Measurements from ENCODE around the gene SNU13.
"Not testable (repeated sequence)": the region's sequence is repeated elsewhere in the genome, so short reads cannot be mapped to it uniquely, and the experiment has no call there.

Gene SNU13

DNA sequence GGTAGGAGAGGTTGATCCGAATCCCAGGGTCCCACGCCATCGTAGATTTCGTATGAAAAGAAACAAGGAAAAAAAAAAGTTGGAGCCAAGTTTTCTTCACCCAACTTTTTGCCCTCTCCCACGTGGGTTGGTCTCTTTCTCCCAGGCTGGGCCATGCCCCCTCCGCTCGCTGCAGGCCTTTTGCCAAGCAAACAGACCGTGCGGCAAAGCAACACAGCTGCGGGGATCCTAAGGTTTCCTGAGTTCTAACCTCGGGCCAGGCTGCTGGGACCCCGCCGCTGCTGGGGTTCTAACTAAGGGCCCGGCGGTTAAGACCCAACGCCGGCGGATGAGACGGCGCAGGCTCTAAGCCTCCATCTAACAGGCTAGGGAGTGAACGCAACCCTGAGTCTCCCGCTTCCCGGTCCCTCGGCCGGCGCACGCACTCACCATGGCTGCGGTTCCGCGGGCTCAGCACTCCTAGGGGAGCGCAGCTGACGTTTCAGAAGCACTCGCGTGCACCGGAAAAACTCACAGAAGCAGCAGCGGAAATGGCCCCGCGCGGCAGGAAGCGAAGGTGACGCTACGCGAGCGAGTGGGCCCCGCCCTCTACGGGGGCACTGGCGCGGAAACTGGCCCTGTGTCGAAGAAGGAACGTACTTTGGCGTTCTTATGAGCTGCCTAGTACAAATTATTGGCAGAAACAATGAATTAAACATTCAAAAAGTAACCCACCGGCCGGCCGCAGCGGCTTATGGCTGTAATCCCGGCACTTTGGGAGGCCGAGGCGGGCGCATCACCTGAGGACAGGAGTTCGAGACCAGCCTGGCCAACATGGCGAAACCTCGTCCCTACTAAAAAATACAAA is at the start of gene SNU13:
Gene SNU13, minus strand, starts transcription at position 503 of the 847 bp plus-strand sequence. Its CDS starts 71 bp downstream, at position 432.
- DNase-seq = peak; percentile 91 to 93

DNA sequence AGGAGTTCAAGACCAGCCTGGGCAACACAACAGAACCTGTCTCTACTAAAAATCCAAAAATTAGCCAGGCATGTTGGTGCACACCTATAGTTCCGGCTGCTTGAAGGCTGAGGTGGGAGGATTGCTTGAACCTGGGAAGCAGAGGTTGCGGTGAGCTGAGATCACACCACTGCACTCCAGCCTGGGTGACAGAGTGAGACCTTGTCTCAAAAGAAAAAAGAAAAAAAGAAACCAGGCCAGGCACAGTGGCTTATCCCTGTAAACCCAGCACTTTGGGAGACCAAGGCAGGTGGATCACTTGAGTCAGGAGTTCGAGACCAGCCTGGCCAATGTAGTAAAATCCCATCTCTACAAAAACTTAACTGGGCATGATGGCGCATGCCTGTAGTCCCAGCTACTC is 44.6 kb upstream of the SNU13 start:
- DNase-seq = not testable (repeated sequence)

- no peak for DNase-seq
Measured at GRCh38 chr22:41732096-41732772, 43.6 kb upstream of the SNU13 start.

DNA sequence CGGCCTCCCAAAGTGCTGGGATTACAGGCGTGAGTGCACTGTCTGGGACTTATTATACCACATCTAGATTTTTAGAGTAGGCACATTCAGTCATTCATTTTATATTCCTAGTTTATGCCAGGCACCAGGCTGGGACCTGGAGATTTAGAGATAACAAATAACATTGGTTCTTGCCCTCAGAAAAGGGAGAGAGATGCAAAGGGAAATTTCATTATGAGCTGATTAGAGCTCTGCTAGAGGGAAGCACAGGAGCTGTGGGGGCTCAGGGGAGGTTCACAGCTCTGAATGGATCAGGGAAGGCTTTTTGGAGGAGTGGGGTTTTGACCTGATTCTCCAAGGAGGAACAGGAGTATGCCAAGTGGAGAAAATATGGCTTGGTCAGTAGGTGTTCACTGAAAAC is 42.9 kb upstream of the SNU13 start:
- DNase-seq = no peak

DNA sequence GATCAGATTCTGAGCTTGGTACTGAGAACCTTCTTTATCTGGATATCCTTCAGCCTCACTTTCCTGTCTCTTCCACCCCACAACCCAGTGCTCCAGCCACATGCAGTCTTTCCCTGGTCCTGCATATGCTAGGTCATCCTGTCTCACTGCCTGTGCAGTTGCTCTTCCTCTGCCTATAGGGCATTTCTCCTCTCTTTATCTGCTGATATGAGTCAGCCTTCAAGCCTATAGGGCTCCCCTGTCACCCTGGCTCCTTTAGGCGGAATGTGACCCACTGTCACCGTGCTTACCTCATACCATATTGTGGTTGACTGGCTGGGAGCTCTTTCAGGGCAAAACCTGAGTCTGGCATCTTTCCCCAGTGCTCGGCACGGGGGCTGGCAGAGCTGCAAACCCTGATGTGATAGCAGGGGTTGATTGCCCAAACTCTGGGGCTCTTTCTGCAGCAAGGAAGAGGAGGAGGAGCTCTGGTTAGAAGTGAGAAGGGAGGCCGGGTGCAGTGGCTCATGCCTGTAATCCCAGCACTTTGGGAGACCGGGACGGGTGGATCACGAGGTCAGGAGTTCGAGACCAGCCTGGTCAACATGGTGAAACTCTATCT is 36.9 kb upstream of the SNU13 start:
- no peak for DNase-seq

DNA sequence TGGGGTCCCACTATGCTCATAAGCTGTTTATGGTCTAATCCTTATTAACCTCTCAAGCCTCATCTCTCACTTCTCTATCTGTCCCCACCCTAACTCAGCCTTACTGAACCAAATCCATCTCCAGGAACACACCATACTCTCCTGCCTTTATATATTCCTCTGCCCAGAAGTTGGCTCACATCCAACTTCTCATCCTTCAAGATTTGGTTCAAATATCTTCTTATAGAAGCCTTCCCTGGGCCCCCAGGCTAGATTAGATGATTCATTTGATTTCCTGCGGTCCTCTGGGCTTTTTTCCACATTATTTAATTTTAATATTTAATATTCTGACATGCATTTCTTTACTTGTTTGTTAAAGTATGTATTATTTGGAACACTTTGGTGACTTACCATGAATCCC is 33.8 kb upstream of the SNU13 start:
- no peak for DNase-seq

DNA sequence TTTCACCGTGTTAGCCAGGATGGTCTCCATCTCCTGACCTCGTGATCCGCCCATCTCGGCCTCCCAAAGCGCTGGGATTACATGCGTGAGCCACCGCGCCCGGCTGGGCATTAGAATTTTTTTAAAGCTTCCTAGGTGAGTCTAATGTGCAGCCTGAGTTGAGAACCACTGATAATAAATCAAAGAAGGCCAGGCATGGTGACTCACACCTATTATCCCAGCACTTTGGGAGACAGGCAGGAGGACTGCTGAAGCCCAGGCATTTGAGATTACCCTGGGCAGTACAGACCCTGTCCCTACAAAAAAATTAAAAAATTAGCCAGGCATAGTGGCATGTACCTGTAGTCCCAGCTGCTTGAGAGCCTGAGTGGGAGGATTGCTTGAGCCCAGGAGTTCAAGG is 24.3 kb upstream of the SNU13 start:
- DNase-seq = no peak

DNA sequence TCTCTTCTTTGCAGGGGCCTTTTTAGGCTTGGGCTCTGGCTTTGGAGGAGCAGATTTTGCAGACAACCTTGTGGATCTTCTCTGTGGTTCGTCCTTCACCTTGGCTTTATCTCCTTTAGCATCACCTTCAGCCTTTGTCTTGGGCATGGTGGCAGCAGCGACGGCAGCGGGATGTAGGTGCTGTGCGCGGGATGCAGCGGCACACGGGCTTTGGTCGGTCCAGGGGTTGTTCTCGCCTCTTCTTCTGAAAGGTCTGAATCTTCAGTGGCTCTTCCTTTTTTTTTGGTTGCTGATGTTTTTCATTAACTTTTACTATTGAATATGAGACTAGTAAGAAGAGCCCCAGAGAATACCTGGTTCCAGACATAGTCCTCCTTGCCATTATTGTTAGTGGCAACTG is 20.7 kb upstream of the SNU13 start:
- DNase-seq = no peak

DNA sequence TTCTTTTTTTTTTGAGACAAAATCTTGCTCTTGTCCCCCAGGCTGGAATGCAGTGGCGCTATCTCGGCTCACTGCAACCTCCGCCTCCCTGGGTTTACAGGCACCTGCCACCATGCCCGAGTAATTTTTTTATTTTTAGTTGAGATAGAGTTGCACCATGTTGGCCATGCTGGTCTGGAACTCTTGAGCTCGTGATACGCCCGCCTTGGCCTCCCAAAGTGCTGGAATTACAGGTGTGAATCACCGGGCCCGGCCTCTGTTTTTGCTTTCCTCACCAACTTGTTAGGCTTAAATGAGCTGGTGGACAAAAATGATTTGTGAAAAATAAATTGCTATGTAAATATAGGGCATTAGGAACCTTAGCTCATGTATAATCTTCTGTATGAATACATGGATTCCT is 14.1 kb upstream of the SNU13 start:
- DNase-seq = no peak

GRCh38 chr22:41700108-41700364 is 11.4 kb upstream of the SNU13 start:
- no peak for DNase-seq

DNA sequence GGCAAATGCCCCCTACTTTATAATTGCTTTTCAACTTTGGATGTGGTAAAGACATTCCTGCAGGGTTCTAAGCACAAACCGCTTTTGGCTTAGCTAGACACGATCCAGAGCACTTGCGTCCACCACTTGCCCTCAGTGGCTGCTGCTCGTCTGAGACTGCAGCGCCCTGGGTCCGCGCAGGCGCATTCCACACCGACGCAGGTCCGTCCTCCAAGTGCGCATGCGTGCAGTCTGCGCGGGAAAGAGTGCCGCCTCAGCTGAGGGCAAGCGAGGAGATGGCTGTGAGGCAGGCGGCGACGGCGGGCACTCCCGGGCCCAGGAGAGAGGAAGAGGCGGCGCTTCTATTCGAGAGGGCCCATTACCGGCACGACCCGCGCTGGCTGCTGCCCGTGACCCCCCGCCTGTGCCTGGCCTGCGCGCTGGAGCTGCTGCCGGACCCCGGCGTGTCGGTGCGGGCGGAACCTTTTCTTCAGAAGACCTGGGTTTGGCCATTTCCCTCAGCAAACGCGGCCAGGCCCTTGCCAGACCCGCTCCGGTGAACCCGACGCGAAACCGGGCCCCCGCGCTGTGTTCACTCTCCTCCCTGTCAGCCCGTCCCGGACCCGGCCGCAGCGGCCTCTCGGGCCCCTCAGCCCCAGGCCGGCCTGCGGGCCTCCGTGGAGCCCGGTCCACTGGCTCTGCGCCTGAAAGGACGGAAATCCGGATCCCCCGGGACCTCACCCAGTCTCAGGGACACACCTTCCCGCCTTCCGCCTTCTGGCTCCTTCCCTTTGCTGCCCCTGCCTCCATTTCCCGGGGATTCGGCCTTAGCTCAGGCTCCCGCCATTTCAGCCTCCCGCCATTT is 10.8 kb upstream of the SNU13 start, which contains the start of gene MEI1:
Gene MEI1, plus strand, starts transcription at position 240 of the 844 bp plus-strand sequence. Its CDS starts 36 bp downstream, at position 276.
- DNase-seq = peak; percentile 92 to 93

- peak; percentile 84 to 88 for DNase-seq
Measured at GRCh38 chr22:41697126-41697775, 8.6 kb upstream of the SNU13 start.

DNA sequence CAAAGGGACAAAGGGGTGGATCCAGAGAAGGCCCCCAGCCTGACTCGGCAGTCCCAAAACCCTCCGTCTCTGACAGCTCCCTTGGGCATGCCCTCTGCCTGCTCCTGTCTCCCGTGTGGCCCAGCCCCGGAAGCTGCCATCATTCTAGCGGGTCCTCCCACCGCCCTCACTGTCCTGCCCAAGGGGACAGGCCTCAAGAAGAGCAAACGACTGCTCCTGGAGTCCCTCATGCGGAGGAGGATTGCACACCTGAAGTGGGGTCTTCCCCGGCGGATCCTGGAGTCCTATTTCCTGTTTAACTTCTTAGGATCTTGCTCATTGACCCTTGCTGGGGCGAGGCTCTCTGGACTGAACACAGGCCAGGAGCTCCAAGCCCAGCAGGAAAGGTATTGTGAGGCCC is 8.0 kb upstream of the SNU13 start:
- DNase-seq = no peak

DNA sequence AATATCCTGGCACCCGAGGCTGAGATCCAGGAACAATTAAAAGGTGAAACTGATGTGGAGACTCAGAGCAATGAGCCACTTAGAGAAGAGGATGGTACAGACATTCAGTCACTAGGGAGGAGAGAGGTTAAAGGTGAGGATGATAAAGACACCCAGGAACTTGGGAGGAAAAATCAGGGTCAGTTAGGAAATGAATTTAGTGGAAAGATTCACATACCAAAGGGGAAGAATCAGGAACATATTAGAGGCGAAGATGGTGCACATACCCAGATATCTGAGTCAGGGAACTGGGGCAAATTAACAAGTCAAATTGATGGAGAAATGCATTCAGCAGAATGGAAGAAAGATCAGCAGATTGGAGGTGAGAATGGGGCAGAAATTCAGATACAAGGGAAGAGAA is 6.5 kb upstream of the SNU13 start:
- DNase-seq = no peak

- no peak for DNase-seq
Measured at GRCh38 chr22:41690476-41690875, 1.8 kb upstream of the SNU13 start.

DNA sequence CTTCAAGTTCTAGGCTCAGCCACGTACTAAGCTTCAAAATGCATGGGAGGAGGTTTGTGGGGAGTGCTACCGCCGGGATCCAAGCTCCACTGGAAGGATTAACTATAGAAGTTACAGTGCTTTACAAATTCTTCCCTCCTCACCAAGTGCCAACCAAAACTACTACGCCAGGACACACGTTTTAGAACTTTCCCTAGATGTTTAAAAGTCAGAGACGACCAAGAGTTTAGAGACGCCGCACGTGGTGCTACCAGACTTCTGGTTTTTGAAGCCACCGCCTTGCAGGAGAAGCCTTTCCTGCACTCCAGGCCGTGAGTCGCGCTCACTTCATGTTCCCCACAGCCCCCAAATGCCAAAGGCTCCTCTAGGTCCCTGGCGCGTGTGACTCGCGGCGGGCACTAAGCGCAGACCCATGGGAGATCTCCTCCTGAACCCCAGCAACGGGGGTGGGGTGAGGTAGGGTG is 734 bp downstream of the SNU13 start:
- peak in 1 of 2 donors; percentile 24 for DNase-seq

DNA sequence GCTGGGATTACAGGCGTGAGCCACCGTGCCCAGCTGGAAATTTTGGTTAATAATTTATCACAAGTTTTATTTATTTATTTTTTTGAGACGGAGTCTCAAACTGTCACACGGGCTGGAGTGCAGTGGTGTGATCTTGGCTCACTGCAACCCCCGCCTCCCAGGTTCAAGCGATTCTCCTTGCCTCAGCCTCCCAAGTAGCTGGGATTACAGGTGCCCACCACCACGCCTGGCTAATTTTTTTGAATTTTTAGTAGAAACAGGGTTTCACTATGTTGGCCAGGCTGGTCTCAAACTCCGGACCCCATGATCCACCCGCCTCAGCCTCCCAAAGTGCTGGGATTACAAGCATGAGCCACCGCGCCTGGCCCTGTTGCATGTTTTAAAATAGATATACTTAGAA is 1.8 kb downstream of the SNU13 start:
- not testable (repeated sequence) for DNase-seq

- DNase-seq = no peak
Measured at GRCh38 chr22:41684194-41684593, 4.5 kb downstream of the SNU13 start.

DNA sequence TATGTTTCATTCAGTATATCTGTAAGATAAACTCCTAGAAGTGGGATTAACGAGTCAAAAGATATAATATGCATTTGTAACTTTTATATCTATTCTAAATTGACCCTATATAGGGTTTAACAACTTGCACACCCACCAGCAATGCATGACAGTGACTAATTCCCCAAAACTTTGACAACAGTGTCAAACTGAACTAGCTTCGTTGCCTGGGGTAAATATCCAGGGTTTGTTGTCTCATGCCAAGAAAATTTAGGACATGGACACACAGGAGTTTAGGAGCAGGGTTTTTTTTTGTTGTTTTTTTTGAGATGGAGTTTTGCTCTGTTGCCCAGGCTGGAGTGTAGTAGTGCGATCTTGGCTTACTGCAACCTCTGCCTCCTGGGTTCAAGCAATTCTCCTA is 5.1 kb downstream of the SNU13 start:
- DNase-seq = no peak

DNA sequence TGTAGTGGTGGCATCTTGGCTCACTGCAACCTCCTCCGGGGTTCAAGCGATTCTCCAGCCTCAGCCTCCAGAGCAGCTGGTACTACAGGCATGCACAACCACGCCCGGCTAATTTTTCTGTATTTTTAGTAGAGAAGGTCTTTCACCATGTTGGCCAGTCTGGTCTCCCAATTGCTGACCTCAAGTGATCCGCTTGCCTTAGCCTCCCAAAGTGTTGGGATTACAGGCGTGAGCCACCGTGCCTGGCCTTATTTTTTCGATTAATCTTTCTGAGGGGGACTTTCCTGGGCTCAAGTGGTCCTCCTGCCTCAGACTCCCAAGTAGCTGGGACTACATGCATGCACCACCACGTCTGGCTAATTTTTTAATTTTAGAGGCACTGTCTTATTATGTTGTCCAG is 5.6 kb downstream of the SNU13 start:
- DNase-seq = no peak

DNA sequence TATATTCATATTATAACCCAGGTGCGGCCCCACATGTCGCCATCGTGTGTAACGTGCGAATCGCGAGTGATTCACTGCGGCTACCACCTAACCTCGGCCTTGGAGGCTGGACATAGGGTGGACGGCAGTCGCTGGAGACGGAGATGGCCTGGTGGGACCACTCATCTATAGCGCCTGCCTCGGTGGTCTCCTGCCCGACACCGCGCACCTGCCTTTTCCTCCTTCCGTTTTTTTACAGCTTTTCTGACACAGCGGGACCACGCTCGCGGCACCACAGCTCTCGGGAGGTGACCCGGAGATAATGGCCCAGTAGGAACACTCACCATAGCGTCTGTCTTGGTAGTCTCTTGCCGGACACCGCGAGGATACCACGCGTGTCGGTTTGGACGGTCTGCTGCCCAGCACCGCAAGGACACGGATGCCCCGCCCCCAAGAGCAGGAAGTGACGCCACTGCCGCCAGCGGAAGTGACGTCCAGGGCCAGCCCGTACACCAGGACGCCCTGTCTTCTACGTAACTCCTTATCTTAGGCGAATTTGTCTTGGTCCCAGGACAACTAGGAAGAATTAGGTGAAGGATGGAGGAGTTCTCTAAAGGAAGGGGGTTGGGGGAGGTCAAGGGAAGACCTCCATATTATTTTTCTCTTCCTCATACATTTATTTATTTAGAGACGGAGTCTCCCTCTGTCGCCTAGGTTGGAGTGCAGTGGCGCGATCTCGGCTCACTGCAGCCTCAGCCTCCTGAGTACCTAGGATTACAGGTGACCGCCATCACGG is 6.4 kb downstream of the SNU13 start:
- peak; percentile 87 to 89 for DNase-seq

DNA sequence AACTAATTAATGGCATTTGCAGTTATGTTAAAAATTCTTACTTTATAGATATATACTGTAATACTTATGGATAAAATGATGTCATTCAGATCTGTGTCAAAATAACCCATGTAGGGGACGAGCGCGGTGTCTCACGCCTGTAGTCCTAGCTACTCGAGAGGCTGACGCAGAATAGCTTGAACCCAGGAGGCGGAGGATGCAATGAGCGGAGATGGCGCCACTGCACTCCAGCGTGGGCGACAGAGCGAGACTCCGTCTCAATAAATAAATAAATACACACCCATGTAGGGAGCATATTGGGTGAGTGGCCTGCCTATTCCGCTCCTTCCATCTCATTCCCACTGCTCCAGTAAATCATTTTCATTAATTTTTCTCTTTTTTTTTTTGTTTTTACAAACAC is 7.1 kb downstream of the SNU13 start:
- DNase-seq = peak; percentile 21 to 31

All from CD4-positive, alpha-beta T cell treated with Interferon alpha-2 for 1 hour (primary cell).